ENCODE results near the gene RGS7. TPM values are rescaled to one million over a fixed set of nuclear protein-coding genes. Genes with fewer than 3 reads are reported as not detected.

Gene RGS7
- total and polyA plus RNA-seq, 2 experiments from 2014 or later: 0.32 to 1.7 TPM

DNA sequence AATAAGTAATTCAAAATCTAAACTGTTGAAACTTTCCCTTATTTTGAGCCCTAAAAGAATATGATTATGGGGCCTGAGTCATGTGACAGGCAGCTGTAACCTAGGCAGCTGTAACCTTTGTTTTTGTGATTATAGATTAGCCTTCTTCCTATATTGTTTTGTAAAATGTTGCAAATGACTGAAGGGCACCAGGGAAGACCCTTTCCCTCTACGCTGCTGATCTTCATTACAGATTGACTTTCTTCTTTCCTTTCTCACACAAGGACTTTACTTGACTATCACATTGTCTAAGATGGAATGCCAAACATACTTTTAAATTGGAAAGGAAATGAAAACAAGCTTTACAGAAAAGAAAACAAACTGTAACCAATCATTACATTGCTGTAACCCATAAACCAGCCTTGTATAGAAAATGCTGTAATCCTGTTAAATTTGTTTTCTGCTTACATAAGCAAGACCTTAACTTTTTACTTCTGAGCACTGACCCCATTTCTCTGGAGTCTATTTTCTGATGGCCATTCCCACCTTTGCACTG lies 242.2 kb downstream of the RGS7 start:
- H3K9me2 ChIP-seq (ENCODE audit: insufficient read depth): no peaks in the 10 kb centered on the region
- H4K20me1 ChIP-seq (ENCODE audit: insufficient read depth): no peaks in the 10 kb centered on the region
- H3K4me3 ChIP-seq: no peak overlapping the region
- no peak for TF ChIP-seq EZH2phosphoT487 (IDR thresholded peaks at IDR 0.05; ENCODE audit: insufficient read depth, low read depth)
- TF ChIP-seq EZH2 (IDR thresholded peaks at IDR 0.05; ENCODE audit: insufficient read depth, poor library complexity, severe bottlenecking): no peak
- H3K9me3 ChIP-seq (ENCODE audit: low read depth): no peaks in the 10 kb centered on the region
- WGBS, 2 experiments (ENCODE audit: low coverage in 1 of 2, low lambda C conversion rate in 2 of 2, missing lambda C conversion rate in 2 of 2): 23 to 24% methylated on average over 1 of the region's 1 CpG
- H3F3A ChIP-seq (ENCODE audit: insufficient read depth): no peaks in the 10 kb centered on the region
- no peaks in the 10 kb centered on the region for H3K27me3 ChIP-seq (replicated peaks; ENCODE audit: insufficient read depth)
- H3K36me3 ChIP-seq (ENCODE audit: low read depth): no peaks in the 10 kb centered on the region
- no peak overlapping the region for H3K9ac ChIP-seq
- H3K27ac ChIP-seq: no peak overlapping the region
- H3K4me2 ChIP-seq (ENCODE audit: unreplicated experiment): no peak overlapping the region
- in situ Hi-C loops (cut with MboI): no loop called here
- no peak for DNase-seq
- no peaks in the 10 kb centered on the region for H3K4me1 ChIP-seq (ENCODE audit: insufficient read depth)
- no peak overlapping the region for H2AFZ ChIP-seq
- H3K79me2 ChIP-seq (ENCODE audit: insufficient read depth): no peaks in the 10 kb centered on the region

DNA sequence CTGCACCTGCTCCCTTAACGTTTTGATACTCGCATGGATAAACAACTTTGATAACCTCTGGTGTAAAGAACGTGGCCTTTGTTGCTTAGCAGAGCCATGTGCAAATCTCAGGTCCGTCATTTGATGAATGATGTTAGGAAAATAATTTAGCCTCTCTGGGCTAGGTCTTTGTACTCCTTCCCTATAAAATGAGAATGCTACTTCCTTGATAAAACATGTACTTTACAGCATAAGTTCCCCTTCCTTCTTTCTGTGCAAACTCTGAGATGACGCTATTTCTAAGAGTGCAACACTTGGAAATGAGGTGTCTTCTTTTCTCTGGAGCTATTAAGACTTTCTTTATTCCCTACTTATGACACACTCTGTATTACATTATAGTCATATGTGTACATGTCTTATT lies 243.4 kb downstream of the RGS7 start:
- H3K9ac ChIP-seq: no peak overlapping the region
- TF ChIP-seq EZH2 (IDR thresholded peaks at IDR 0.05; ENCODE audit: insufficient read depth, poor library complexity, severe bottlenecking) (no peak), EZH2phosphoT487 (IDR thresholded peaks at IDR 0.05; ENCODE audit: insufficient read depth, low read depth) (no peak)
- WGBS, 2 experiments (ENCODE audit: low coverage in 1 of 2, low lambda C conversion rate in 2 of 2, missing lambda C conversion rate in 2 of 2): 19 to 23% methylated on average over 5 of the region's 5 CpGs
- no peak overlapping the region for H3K4me3 ChIP-seq
- DNase-seq: no peak
- in situ Hi-C loops (cut with MboI): no loop called here
- H3K36me3 ChIP-seq (ENCODE audit: low read depth): no peaks in the 10 kb centered on the region
- no peak overlapping the region for H3K4me2 ChIP-seq (ENCODE audit: unreplicated experiment)
- no peak overlapping the region for H3K27ac ChIP-seq
- H3K9me3 ChIP-seq (ENCODE audit: low read depth): no peaks in the 10 kb centered on the region
- H3K79me2 ChIP-seq (ENCODE audit: insufficient read depth): no peaks in the 10 kb centered on the region
- no peak overlapping the region for H2AFZ ChIP-seq
- no peaks in the 10 kb centered on the region for H4K20me1 ChIP-seq (ENCODE audit: insufficient read depth)
- no peaks in the 10 kb centered on the region for H3K9me2 ChIP-seq (ENCODE audit: insufficient read depth)
- no peaks in the 10 kb centered on the region for H3F3A ChIP-seq (ENCODE audit: insufficient read depth)
- no peaks in the 10 kb centered on the region for H3K27me3 ChIP-seq (replicated peaks; ENCODE audit: insufficient read depth)
- H3K4me1 ChIP-seq (ENCODE audit: insufficient read depth): no peaks in the 10 kb centered on the region

DNA sequence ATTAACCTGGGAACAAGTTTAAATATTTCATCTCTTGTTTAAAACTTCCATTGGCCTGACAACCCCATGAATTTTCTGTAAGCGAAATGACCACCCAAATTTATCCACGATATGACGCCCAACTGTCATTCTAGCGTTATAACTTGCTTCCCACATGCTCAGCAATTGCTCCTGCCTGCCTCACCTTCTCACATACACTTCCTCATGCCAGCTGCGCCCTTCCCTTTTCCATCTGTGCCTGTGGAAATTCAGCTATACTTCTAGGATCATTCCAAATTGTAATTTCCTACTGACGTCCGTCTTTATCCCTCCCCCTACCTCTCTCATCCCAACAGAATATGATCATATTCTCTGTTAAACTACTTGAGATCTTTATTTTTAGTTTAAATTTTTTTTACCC lies 248.0 kb downstream of the RGS7 start:
- no peak overlapping the region for H3K27ac ChIP-seq
- no peak overlapping the region for H3K4me3 ChIP-seq
- H3K9me2 ChIP-seq (ENCODE audit: insufficient read depth): no peaks in the 10 kb centered on the region
- H3K79me2 ChIP-seq (ENCODE audit: insufficient read depth): no peaks in the 10 kb centered on the region
- no peaks in the 10 kb centered on the region for H3K4me1 ChIP-seq (ENCODE audit: insufficient read depth)
- no peaks in the 10 kb centered on the region for H3K27me3 ChIP-seq (replicated peaks; ENCODE audit: insufficient read depth)
- no peaks in the 10 kb centered on the region for H3K36me3 ChIP-seq (ENCODE audit: low read depth)
- no peak overlapping the region for H3K9ac ChIP-seq
- WGBS, 2 experiments (ENCODE audit: low coverage in 1 of 2, low lambda C conversion rate in 2 of 2, missing lambda C conversion rate in 2 of 2): 47 to 57% methylated on average over 7 of the region's 7 CpGs
- no peak for DNase-seq
- no peaks in the 10 kb centered on the region for H4K20me1 ChIP-seq (ENCODE audit: insufficient read depth)
- H3K9me3 ChIP-seq (ENCODE audit: low read depth): no peaks in the 10 kb centered on the region
- H3K4me2 ChIP-seq (ENCODE audit: unreplicated experiment): no peak overlapping the region
- TF ChIP-seq EZH2 (IDR thresholded peaks at IDR 0.05; ENCODE audit: insufficient read depth, poor library complexity, severe bottlenecking): no peak
- TF ChIP-seq EZH2phosphoT487 (IDR thresholded peaks at IDR 0.05; ENCODE audit: insufficient read depth, low read depth): no peak
- no peak overlapping the region for H2AFZ ChIP-seq
- no peaks in the 10 kb centered on the region for H3F3A ChIP-seq (ENCODE audit: insufficient read depth)
- in situ Hi-C loops (cut with MboI): no loop called here

DNA sequence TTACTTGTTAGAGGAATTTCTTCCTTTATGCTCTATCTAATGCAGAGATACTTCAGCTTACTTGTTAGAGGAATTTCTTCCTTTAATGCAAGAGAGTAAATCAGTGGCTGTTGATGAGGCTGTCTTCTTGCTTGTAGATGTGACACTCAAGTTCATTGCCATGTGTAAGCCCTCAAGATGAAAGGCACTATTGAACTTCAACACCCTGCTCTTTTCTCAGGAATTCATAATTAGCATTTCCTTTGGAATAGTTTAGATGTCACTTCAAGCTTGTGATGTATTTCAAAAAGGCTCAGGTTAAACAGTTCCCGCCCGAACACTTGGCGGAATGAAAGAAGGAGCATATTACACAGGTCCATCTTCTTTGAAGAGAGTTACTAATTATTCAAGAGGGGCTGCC lies 251.9 kb downstream of the RGS7 start:
- no peak overlapping the region for H3K9ac ChIP-seq
- no peaks in the 10 kb centered on the region for H3K79me2 ChIP-seq (ENCODE audit: insufficient read depth)
- WGBS, 2 experiments (ENCODE audit: low coverage in 1 of 2, low lambda C conversion rate in 2 of 2, missing lambda C conversion rate in 2 of 2): 80 to 82% methylated on average over 3 of the region's 3 CpGs
- H3K36me3 ChIP-seq (ENCODE audit: low read depth): no peaks in the 10 kb centered on the region
- no peaks in the 10 kb centered on the region for H4K20me1 ChIP-seq (ENCODE audit: insufficient read depth)
- no peak overlapping the region for H3K27ac ChIP-seq
- H3K4me3 ChIP-seq: no peak overlapping the region
- H3K27me3 ChIP-seq (replicated peaks; ENCODE audit: insufficient read depth): no peaks in the 10 kb centered on the region
- no peak overlapping the region for H3K4me2 ChIP-seq (ENCODE audit: unreplicated experiment)
- no peaks in the 10 kb centered on the region for H3F3A ChIP-seq (ENCODE audit: insufficient read depth)
- in situ Hi-C loops (cut with MboI): no loop called here
- no peaks in the 10 kb centered on the region for H3K9me2 ChIP-seq (ENCODE audit: insufficient read depth)
- H2AFZ ChIP-seq: no peak overlapping the region
- TF ChIP-seq EZH2phosphoT487 (IDR thresholded peaks at IDR 0.05; ENCODE audit: insufficient read depth, low read depth) (no peak), EZH2 (IDR thresholded peaks at IDR 0.05; ENCODE audit: insufficient read depth, poor library complexity, severe bottlenecking) (no peak)
- H3K4me1 ChIP-seq (ENCODE audit: insufficient read depth): no peaks in the 10 kb centered on the region
- no peak for DNase-seq
- H3K9me3 ChIP-seq (ENCODE audit: low read depth): no peaks in the 10 kb centered on the region

DNA sequence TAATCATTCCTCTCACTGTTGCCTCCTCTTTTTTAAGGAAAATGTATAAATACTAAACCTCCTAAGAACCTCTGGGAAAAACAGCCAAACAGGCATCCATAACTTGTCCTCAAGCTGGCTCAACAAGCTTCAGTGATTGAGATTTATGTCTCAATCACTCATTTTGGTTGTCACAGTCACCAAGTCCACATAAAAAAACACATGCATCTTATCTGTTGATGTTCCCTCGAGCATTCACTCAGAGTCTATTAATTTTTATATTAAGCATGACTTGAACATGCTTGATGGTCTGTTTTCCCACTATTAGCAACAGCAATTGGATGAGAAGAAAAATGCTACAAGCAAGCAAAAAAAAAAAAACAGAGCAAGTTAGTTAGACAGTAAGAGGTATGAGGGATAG lies 254.3 kb downstream of the RGS7 start:
- Histone ChIP-seq H3K9ac (no peak overlapping the region), H3K27me3 (replicated peaks; ENCODE audit: insufficient read depth) (no peaks in the 10 kb centered on the region), H3K9me3 (ENCODE audit: low read depth) (no peaks in the 10 kb centered on the region), H4K20me1 (ENCODE audit: insufficient read depth) (no peaks in the 10 kb centered on the region), H3K4me3 (no peak overlapping the region), H3F3A (ENCODE audit: insufficient read depth) (no peaks in the 10 kb centered on the region), H3K9me2 (ENCODE audit: insufficient read depth) (no peaks in the 10 kb centered on the region), H3K36me3 (ENCODE audit: low read depth) (no peaks in the 10 kb centered on the region), H3K4me2 (ENCODE audit: unreplicated experiment) (no peak overlapping the region), H3K27ac (no peak overlapping the region), H3K4me1 (ENCODE audit: insufficient read depth) (no peaks in the 10 kb centered on the region), H3K79me2 (ENCODE audit: insufficient read depth) (no peaks in the 10 kb centered on the region), H2AFZ (no peak overlapping the region)
- no peak for TF ChIP-seq EZH2 (IDR thresholded peaks at IDR 0.05; ENCODE audit: insufficient read depth, poor library complexity, severe bottlenecking)
- no peak for TF ChIP-seq EZH2phosphoT487 (IDR thresholded peaks at IDR 0.05; ENCODE audit: insufficient read depth, low read depth)
- WGBS, 2 experiments (ENCODE audit: low coverage in 1 of 2, low lambda C conversion rate in 2 of 2, missing lambda C conversion rate in 2 of 2): 0% methylated on average over 1 of the region's 1 CpG
- in situ Hi-C loops (cut with MboI): no loop called here
- no peak for DNase-seq

Data from GM23248 (cell line).